NCI-H2196 (cell line): Measurements from ENCODE around the gene PRAC1.
A peak's percentile ranks its signal among the peaks of the same experiment; 100 is the strongest.
"Not testable (repeated sequence)": the region's sequence is repeated elsewhere in the genome, so short reads cannot be mapped to it uniquely, and the experiment has no call there.

Experiments
- DNase-seq: peaks from one replicate; lab custom pipeline; 2025; ENCODE audit not compliant: unreplicated experiment; lab: John Stamatoyannopoulos, UW

The PRAC1 gene

GRCh38 chr17:48727415-48728175, 5.3 kb upstream of the PRAC1 start:
- no peak for DNase-seq

- no peak for DNase-seq
Observed at GRCh38 chr17:48726916-48727286, 4.6 kb upstream of the PRAC1 start.

GRCh38 chr17:48726114-48726915, 4.0 kb upstream of the PRAC1 start:
- no peak for DNase-seq

- no peak for DNase-seq
Observed at GRCh38 chr17:48725288-48726064, 3.2 kb upstream of the PRAC1 start.

GRCh38 chr17:48725004-48725287, 2.6 kb upstream of the PRAC1 start:
- DNase-seq = no peak

GRCh38 chr17:48724251-48725003, 2.1 kb upstream of the PRAC1 start:
- DNase-seq = peak; percentile 55

- no peak for DNase-seq
Observed at GRCh38 chr17:48723423-48724250, 1.3 kb upstream of the PRAC1 start.

- DNase-seq = no peak
Observed at GRCh38 chr17:48722915-48723422, 651 bp upstream of the PRAC1 start, which contains the start of gene PRAC2. TSS of gene PRAC2 (plus strand) at chr17:48723185. CDS start at chr17:48724411, 1,226 bp downstream.

- DNase-seq = no peak
Observed at GRCh38 chr17:48721009-48721402, 1.3 kb downstream of the PRAC1 start.

GRCh38 chr17:48720266-48721008, 1.9 kb downstream of the PRAC1 start:
- DNase-seq = no peak

- DNase-seq = no peak
Observed at GRCh38 chr17:48719642-48720265, 2.6 kb downstream of the PRAC1 start.

- DNase-seq = no peak
Observed at GRCh38 chr17:48718761-48719641, 3.3 kb downstream of the PRAC1 start.

GRCh38 chr17:48718227-48718760, 4.0 kb downstream of the PRAC1 start:
- DNase-seq = no peak

- DNase-seq = no peak
Observed at GRCh38 chr17:48717367-48718226, 4.7 kb downstream of the PRAC1 start.

- not testable (repeated sequence) for DNase-seq
Observed at GRCh38 chr17:48716549-48716948, 5.8 kb downstream of the PRAC1 start.
